Fibroblast of lung (primary cell): Measurements from ENCODE around the gene DNMT3A. TPM values are rescaled to one million over a fixed set of nuclear protein-coding genes. Genes with fewer than 3 reads are reported as not detected.

ENCODE experiments used
- DNase-seq, 2 donors: peaks; one replicate each; pipeline versions ENCODE4 v3.0.0 to v3.0.0-alpha.2; 2010; ENCODE audit warnings: low read depth in 2 of 2
- H2AFZ ChIP-seq: 2 replicates; pipeline ENCODE4 v1.5.1; 2012; ENCODE audit warnings: low read length, control low read depth, inconsistent platforms
- H3K27ac ChIP-seq: 2 replicates; pipeline ENCODE4 v1.5.1; 2011; ENCODE audit warnings: low read length, control low read depth; ENCODE audit not compliant: insufficient read depth
- H3K27me3 ChIP-seq: 2 replicates; pipeline ENCODE4 v1.5.1; 2011; ENCODE audit warnings: mild to moderate bottlenecking, low read length; ENCODE audit not compliant: control insufficient read depth, insufficient read depth
- H3K36me3 ChIP-seq: 2 replicates; pipeline ENCODE4 v1.5.1; 2011; ENCODE audit warnings: low read length; ENCODE audit not compliant: control insufficient read depth, insufficient read depth
- H3K4me1 ChIP-seq: 2 replicates; pipeline ENCODE4 v1.5.1; 2011; ENCODE audit warnings: low read length; ENCODE audit not compliant: control insufficient read depth, insufficient read depth; ENCODE audit errors: extremely low read depth
- H3K4me2 ChIP-seq: 2 replicates; pipeline ENCODE4 v1.5.1; 2011; ENCODE audit warnings: low read length, control low read depth; ENCODE audit not compliant: insufficient read depth; ENCODE audit errors: extremely low read depth
- H3K4me3 ChIP-seq, 4 experiments: fragments of 200-600 bp in 1 of 4; sonication (generic) in 1 of 4; replicated peaks in 1 of 4; 2 replicates each; pipeline ENCODE4 v1.5.1; 2011 to 2016; ENCODE audit warnings: low read length in 4 of 4, low read depth in 3 of 4, mild to moderate bottlenecking in 3 of 4, control low read depth in 2 of 4, inconsistent platforms in 1 of 4, mixed read lengths in 1 of 4; ENCODE audit not compliant: insufficient read depth in 1 of 4; ENCODE audit errors: control extremely low read depth in 1 of 4
- H3K79me2 ChIP-seq: 2 replicates; pipeline ENCODE4 v1.5.1; 2012; ENCODE audit warnings: mild to moderate bottlenecking, low read length, inconsistent platforms; ENCODE audit not compliant: control insufficient read depth, insufficient read depth
- H3K9ac ChIP-seq: 2 replicates; pipeline ENCODE4 v1.5.1; 2011; ENCODE audit warnings: mild to moderate bottlenecking, low read length, control low read depth; ENCODE audit not compliant: insufficient read depth
- H3K9me3 ChIP-seq: 2 replicates; pipeline ENCODE4 v1.5.1; 2012; ENCODE audit warnings: low read depth, low read length; ENCODE audit not compliant: control insufficient read depth, insufficient read depth
- H4K20me1 ChIP-seq: 2 replicates; pipeline ENCODE4 v1.5.1; 2011; ENCODE audit warnings: low read length; ENCODE audit not compliant: control insufficient read depth, insufficient read depth; ENCODE audit errors: extremely low read depth
- CTCF ChIP-seq, 2 donors: IDR thresholded peaks in 1 of 2; conservative IDR thresholded peaks in 1 of 2; 1 replicate in 1 of 2; 2 replicates in 1 of 2; pipeline ENCODE4 v1.5.1; 2011 to 2012; ENCODE audit warnings: low read length in 2 of 2, control low read depth in 1 of 2, inconsistent platforms in 1 of 2, low read depth in 1 of 2, mild to moderate bottlenecking in 1 of 2
- EZH2 ChIP-seq: IDR thresholded peaks from 2 replicates; pipeline ENCODE4 v1.5.1; 2012; ENCODE audit warnings: low read length, control low read depth, mild to moderate bottlenecking; ENCODE audit errors: missing control alignments
- polyA plus RNA-seq, 2 donors: library from polyadenylated mRNA; depleted of rRNA in 1 of 2; stranded (reverse) in 1 of 2; unstranded in 1 of 2; fragments of >200 nt; gene quantifications; 2 replicates each; pipeline ENCODE4 v1.2.1, GENCODE V29; 2011 to 2012; ENCODE audit warnings: missing spikeins in 1 of 2
- total RNA-seq: library from RNA; depleted of rRNA; stranded (reverse); fragments of >200 nt; gene quantifications from 2 replicates; pipeline ENCODE4 v1.2.1, GENCODE V29; 2014

DNMT3A gene
- total and polyA plus RNA-seq, 2 donors (not counting 1 experiment from before 2014, with no cell fraction given): 3.6 to 19.7 TPM

GRCh38 chr2:25377822-25378421 lies 36.2 kb upstream of the DNMT3A start:
- Histone ChIP-seq H3K4me1 (no peaks in the 10 kb centered on the region), H3K4me3 (no peak overlapping the region), H2AFZ (no peak overlapping the region), H3K36me3 (no peaks in the 10 kb centered on the region), H3K79me2 (no peaks in the 10 kb centered on the region), H3K4me2 (no peak overlapping the region), H4K20me1 (no peaks in the 10 kb centered on the region), H3K9me3 (no peaks in the 10 kb centered on the region), H3K27ac (no peak overlapping the region), H3K9ac (no peak overlapping the region), H3K27me3 (no peaks in the 10 kb centered on the region)
- DNase-seq: no peak
- TF ChIP-seq CTCF (conservative IDR thresholded peaks at IDR 0.05 in 1 of 2, IDR thresholded peaks at IDR 0.05 in 1 of 2; ENCODE audit: low read depth in 1 of 2, low read length in 2 of 2): no peak
- no peak for TF ChIP-seq EZH2

GRCh38 chr2:25376750-25377621 lies 35.3 kb upstream of the DNMT3A start:
- DNase-seq: peak; percentile 77 to 86
- Histone ChIP-seq H4K20me1 (no peaks in the 10 kb centered on the region), H3K27me3 (no peaks in the 10 kb centered on the region), H3K36me3 (no peaks in the 10 kb centered on the region), H3K4me2 (peak overlapping the region; percentile 97), H3K9me3 (no peaks in the 10 kb centered on the region), H3K9ac (peak overlapping the region; percentile 16), H3K4me1 (no peaks in the 10 kb centered on the region), H2AFZ (peak overlapping the region; percentile 46), H3K27ac (no peak overlapping the region), H3K4me3 (peak overlapping the region; percentile 21 to 45 (median 34)), H3K79me2 (no peaks in the 10 kb centered on the region)
- no peak for TF ChIP-seq EZH2
- peak; percentile 64 to 80 for TF ChIP-seq CTCF (conservative IDR thresholded peaks at IDR 0.05 in 1 of 2, IDR thresholded peaks at IDR 0.05 in 1 of 2; ENCODE audit: low read depth in 1 of 2, low read length in 2 of 2)

GRCh38 chr2:25375989-25376545 lies 34.3 kb upstream of the DNMT3A start:
- no peaks in the 10 kb centered on the region for H3K79me2 ChIP-seq
- no peak for TF ChIP-seq EZH2
- TF ChIP-seq CTCF (conservative IDR thresholded peaks at IDR 0.05 in 1 of 2, IDR thresholded peaks at IDR 0.05 in 1 of 2; ENCODE audit: low read depth in 1 of 2, low read length in 2 of 2): no peak
- no peak overlapping the region for H3K27ac ChIP-seq
- H2AFZ ChIP-seq: no peak overlapping the region
- H3K36me3 ChIP-seq: no peaks in the 10 kb centered on the region
- H3K9ac ChIP-seq: no peak overlapping the region
- H3K4me3 ChIP-seq: peak overlapping the region in 2 of 4 experiments; percentile 33 to 45
- H3K4me2 ChIP-seq: no peak overlapping the region
- no peak for DNase-seq
- H3K4me1 ChIP-seq: no peaks in the 10 kb centered on the region
- no peaks in the 10 kb centered on the region for H3K9me3 ChIP-seq
- no peaks in the 10 kb centered on the region for H3K27me3 ChIP-seq
- H4K20me1 ChIP-seq: no peaks in the 10 kb centered on the region
